HG03045 (cell line): Measurements from ENCODE around the gene PDE4B.
"Not testable (repeated sequence)": the region's sequence is repeated elsewhere in the genome, so short reads cannot be mapped to it uniquely, and the experiment has no call there.

Experiments used
- ATAC-seq: cut with Tn5 transposase; IDR thresholded peaks from one replicate; pipeline ENCODE4 v1.9.1; 2021; ENCODE audit warnings: mild to moderate bottlenecking, moderate library complexity; ENCODE audit not compliant: unreplicated experiment

Gene PDE4B

GRCh38 chr1:65990161-65990560 lies 197.5 kb downstream of the PDE4B start:
- no peak for ATAC-seq

DNA sequence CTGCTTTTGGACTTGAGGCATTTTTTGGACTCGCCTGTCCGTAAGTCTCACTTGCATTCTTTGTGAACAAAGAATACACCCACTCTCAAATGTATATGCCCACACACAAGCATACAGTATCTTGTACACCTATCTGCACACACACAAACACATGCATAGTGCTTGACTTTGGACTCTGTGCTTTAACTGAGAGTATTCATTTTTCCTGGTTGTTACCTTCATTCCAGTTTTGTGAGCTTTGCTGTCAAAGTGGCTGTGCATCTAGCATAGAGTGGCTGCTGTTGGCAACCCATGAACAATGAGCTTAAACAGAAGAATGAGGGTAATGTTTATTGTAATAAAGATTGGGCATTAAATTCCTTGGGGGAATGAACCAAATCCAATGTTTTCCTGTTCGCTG lies 199.0 kb downstream of the PDE4B start:
- no peak for ATAC-seq

- no peak for ATAC-seq
Observed at GRCh38 chr1:65992165-65992821, 199.6 kb downstream of the PDE4B start.

GRCh38 chr1:65992831-65993271 lies 200.2 kb downstream of the PDE4B start:
- no peak for ATAC-seq

DNA sequence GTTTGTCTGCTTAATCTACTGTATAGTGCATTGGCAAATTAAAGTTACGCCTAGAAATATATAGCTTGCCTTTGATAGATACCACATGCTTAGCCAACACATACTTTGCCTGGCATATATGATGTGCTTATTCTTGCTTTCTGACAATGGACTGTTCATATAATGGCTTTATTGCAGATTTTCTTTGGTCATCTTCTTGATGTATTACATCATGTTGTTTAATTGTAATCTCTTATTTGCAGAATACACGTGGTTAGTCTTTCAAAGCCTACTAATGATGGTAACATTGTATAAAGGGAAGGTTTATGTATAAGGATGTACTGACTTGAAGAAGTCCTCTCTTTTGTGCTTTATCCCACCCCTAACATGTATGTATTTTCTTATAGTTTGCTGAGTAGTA lies 201.5 kb downstream of the PDE4B start:
- ATAC-seq = no peak

- no peak for ATAC-seq
Observed at GRCh38 chr1:65995336-65995735, 202.6 kb downstream of the PDE4B start.

- no peak for ATAC-seq
Observed at GRCh38 chr1:65995928-65996327, 203.2 kb downstream of the PDE4B start.

DNA sequence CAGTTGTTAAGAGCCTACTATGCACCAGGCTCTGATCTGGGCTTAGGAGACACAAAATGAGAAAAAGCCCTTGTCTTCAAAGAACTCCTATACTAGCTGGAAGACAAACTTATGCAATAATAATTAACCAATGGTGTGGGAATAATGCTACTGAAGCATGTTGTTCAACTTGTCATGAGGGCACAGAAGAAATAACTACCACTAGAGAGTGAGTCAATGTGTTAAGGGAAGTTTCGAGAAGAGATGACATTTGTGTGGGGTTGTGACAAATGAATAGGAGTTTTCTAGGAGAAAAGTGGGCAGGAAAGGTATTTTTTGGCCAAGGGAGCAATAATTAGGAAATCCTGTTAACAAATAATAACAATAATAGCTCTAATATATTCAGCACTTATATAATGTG lies 205.0 kb downstream of the PDE4B start:
- no peak for ATAC-seq

DNA sequence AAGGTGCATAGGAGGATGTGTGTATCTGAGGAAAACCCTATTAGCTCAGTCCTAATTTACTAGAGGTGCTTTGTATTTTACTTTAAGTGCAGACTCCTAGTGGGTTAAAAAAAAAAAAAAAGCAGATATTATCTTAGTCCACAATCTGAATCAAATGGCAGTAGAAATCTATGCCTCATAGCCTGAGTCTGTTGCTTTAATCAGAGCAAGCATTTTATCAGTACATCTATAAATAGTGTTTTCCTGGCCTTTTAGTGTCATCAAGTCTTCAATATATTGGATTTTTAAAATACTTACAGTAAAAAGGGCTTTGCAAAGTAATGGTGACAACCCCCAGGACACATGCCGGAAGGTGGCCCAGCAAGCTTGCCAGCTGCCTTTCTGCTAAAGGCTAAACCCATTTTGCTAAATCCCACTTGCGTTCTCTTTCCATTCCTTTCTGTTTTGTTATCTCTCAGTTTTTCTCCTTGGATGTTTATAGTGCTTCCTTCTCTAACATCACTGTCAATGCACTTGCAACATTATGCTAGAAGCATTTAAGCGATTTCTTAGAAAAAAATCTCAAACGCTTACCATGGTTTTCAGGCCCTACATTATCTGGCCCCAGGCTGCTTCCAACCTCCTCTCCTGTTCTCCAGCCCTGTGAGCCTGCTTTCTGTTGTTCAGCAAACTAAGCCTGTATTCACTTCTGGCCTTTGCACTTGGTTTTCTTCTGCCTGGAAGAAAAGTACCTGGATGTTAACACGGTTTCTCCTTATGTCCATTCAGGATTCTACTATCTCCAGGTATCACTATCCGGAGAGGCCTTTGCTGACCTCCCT lies 206.3 kb downstream of the PDE4B start:
- no peak for ATAC-seq

GRCh38 chr1:66000033-66000637 lies 207.4 kb downstream of the PDE4B start:
- ATAC-seq = no peak

DNA sequence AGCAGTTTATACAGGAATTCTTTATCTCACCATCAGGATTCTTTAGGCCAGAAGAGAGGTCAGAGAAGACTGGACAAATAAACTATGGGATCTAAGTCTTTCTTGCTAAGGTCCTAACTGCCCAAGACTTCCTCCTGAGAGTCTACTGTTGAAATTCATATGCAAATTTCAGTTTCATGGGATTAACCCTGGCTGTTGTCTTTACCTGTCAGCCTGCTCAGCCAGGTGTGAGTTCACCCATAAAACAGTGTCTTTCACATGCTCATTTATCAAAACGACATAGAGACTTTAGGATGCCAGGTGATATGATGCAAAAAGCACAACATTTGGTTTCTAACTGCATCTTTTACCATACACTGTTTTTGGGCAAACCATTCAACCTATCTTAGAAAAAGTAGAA lies 211.0 kb downstream of the PDE4B start:
- no peak for ATAC-seq

- ATAC-seq = not testable (repeated sequence)
Observed at GRCh38 chr1:66006534-66006933, 213.8 kb downstream of the PDE4B start.

DNA sequence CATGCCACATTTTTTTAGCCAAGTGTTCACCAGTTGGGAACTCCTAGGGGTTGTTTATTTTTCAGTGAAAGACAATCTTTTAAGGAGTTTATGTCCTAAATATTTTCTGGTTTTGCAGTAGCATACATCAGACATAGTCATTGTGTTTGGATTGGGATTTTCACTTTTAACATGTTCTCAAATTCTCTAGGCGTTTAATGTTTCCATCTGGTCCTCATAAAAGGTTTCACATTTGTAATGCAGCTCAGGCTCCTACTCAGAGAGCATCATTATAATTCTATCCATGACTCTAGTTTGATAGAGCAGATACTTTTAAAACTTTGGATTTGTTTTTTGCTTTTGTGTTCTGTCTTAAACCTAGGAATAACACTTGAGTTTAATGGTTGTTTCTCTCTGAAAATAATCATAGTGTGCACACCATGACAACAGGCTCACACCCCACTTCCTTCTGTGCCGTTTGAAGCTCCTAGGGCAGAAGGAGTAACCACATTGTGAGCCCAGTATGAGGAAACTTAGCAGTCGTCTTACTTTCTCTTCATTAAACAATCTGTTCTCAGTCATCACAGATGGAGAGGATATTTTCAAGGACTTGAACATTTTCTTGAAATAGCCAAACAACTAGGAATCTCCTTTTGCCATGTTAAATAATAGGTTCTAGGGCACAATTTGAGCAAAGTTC lies 219.6 kb downstream of the PDE4B start:
- ATAC-seq = no peak

GRCh38 chr1:66013371-66013770 lies 220.7 kb downstream of the PDE4B start:
- no peak for ATAC-seq

DNA sequence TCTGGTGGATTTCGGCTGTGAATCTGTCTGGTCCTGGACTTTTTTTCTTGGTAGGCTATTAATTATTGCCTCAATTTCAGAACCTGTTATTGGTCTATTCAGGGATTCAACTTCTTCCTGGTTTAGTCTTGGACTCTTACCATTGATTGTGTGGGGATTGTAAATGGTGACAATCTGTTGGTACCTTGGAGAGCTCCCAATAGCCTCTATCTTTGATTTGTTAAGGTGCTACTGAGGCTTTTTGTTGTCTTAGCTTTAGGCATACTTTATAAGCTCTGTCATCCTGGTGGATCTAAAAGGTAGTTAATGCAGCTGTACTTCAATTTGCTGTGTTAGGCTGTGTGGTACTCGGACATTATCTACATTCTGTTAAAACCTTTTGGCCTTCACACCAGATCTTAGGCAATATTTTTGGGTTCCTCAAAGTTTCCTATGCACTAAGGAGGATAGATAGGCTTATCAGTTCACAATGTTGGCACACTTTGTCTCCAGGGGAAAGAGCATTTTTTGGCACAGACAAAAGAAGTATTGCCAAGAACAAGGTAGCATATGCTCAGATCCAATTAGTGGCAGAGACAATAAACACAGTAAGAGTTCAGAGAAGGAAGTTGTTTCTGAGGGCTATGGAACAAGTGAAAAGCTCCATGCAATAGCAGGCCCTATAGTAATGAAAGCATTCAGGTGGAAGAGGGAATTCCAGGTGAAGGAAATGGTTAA lies 230.4 kb downstream of the PDE4B start:
- no peak for ATAC-seq

DNA sequence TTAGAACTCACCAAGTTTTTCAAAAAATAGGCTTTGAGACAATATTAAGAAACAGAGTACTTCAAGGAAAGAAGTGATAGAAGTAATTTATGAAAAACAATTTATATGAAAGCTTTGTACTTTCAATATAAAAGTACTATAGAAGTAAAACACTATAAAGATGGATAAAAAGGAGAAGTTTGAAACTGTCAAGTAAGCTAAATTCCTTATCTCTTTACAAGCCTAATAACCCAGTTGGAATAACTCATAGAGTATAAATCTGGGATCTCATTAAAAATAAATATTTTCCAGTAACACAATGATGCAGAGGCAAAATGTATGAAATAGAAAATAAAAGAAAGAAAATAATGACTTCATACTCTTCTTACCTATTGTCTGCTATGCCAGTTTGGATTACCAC lies 232.5 kb downstream of the PDE4B start:
- ATAC-seq = no peak

GRCh38 chr1:66028035-66028434 lies 235.3 kb downstream of the PDE4B start:
- no peak for ATAC-seq

GRCh38 chr1:66033781-66034180 lies 241.1 kb downstream of the PDE4B start:
- ATAC-seq = no peak

- ATAC-seq = no peak
Observed at GRCh38 chr1:66035616-66036245, 243.0 kb downstream of the PDE4B start.

DNA sequence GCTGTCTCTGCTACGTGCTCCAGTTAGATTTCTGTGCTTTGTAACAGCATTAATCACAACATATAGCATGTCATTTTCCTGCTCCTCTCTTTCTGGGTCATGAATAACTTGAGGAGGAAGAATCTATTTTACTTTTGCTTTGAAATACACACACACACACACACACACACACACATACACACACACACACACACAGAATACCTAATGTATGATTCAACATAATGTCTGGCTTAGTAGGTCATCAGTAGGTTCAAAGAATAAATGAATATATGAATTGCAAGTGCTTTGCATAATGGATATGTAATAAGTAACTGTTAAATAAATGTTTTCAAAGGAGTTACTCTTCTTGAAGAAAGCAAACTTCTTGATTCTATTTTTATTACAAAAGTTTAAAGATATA lies 249.0 kb downstream of the PDE4B start:
- no peak for ATAC-seq
